Activated naive CD4-positive, alpha-beta T cell treated with anti-CD3 and anti-CD28 coated beads for 36 hours (primary cell): ENCODE measurements around the gene MMP24. TPM values are rescaled to one million over a fixed set of nuclear protein-coding genes. Genes with fewer than 3 reads are reported as not detected.
A peak's percentile ranks its signal among the peaks of the same experiment; 100 is the strongest.
"Not testable (repeated sequence)": the region's sequence is repeated elsewhere in the genome, so short reads cannot be mapped to it uniquely, and the experiment has no call there.

Source experiments
- CTCF ChIA-PET: fragments of 350-600 bp; sonication (Branson Sonifier 250); formaldehyde crosslinking; loops from one replicate; lab custom pipeline; 2021; ENCODE audit warnings: antibody characterized with exemption; lab: Charles Lee
- DNase-seq: peaks from one replicate; pipeline ENCODE4 v3.0.0-alpha.2; 2020
- H3K27ac Mint-ChIP-seq: one replicate; pipeline ENCODE4 v1.8.0; 2021; ENCODE audit warnings: mild to moderate bottlenecking, mixed read lengths
- H3K27me3 Mint-ChIP-seq: one replicate; pipeline ENCODE4 v1.8.0; 2021; ENCODE audit warnings: low read depth, mixed read lengths
- H3K36me3 Mint-ChIP-seq: one replicate; pipeline ENCODE4 v1.8.0; 2021; ENCODE audit warnings: low read depth, mixed read lengths
- H3K4me1 Mint-ChIP-seq: one replicate; pipeline ENCODE4 v1.8.0; 2021; ENCODE audit warnings: low read depth, mixed read lengths
- H3K4me3 Mint-ChIP-seq: one replicate; pipeline ENCODE4 v1.8.0; 2021; ENCODE audit warnings: mild to moderate bottlenecking, moderate library complexity, mixed read lengths
- H3K9me3 Mint-ChIP-seq: one replicate; pipeline ENCODE4 v1.8.0; 2021; ENCODE audit warnings: mixed read lengths
- intact Hi-C: fragments of 100-400 bp; cut with micrococcal nuclease; formaldehyde crosslinking; loops from one replicate; pipeline ENCODE4 v1.15.1; 2023
- total RNA-seq, 2 experiments: library from RNA; stranded (reverse); gene quantifications; one replicate each; pipeline ENCODE4 v1.2.3, GENCODE V29; 2021

MMP24 gene
- total RNA-seq, 2 experiments from 2014 or later: not detected

GRCh38 chr20:35248641-35249475, 22.4 kb downstream of the MMP24 start:
- CTCF ChIA-PET: interaction anchor here (0.6 kb wide), 1 partner anchor 440 kb away, joined by 7 read pairs; no protein-coding TSS in a partner anchor
- intact Hi-C loops: no loop called here

DNA sequence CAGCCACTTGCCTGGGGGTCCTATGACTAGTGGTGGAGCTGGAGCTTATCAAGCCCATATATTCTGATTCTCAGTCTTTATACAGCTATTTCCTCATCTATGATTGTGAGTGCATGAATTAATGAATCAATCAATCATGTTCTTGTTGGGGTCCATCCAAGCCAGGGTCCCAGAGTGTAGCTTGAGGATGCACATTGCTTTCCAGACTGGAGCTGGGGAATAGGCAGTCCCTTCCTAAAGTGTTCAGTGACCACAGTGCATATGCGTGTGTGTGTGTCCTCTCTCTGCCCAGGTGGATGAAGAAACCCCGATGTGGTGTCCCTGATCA, 25.1 kb downstream of the MMP24 start:
- H3K27ac Mint-ChIP-seq: no peak overlapping the region
- no peaks in the 10 kb centered on the region for H3K27me3 Mint-ChIP-seq
- intact Hi-C loops: no loop called here
- H3K36me3 Mint-ChIP-seq: peaks cover 1% of the 10 kb centered on the region
- no peak overlapping the region for H3K4me3 Mint-ChIP-seq
- H3K9me3 Mint-ChIP-seq: no peaks in the 10 kb centered on the region
- peaks cover 9% of the 10 kb centered on the region for H3K4me1 Mint-ChIP-seq
- CTCF ChIA-PET: interaction anchor here (0.9 kb wide), 1 partner anchor 414 kb away, joined by 3 read pairs; no protein-coding TSS in a partner anchor
- DNase-seq: no peak

More at GRCh38 chr20:35248641-35249475, 22.4 kb downstream of the MMP24 start:
- no peak overlapping the region for H3K27ac Mint-ChIP-seq
- H3K4me1 Mint-ChIP-seq: peaks cover 9% of the 10 kb centered on the region
- H3K9me3 Mint-ChIP-seq: no peaks in the 10 kb centered on the region
- DNase-seq: no peak
- H3K36me3 Mint-ChIP-seq: no peaks in the 10 kb centered on the region
- H3K4me3 Mint-ChIP-seq: no peak overlapping the region
- no peaks in the 10 kb centered on the region for H3K27me3 Mint-ChIP-seq

- intact Hi-C loops: no loop called here
- H3K36me3 Mint-ChIP-seq: peaks cover 1% of the 10 kb centered on the region
- H3K4me1 Mint-ChIP-seq: peaks cover 9% of the 10 kb centered on the region
- peak overlapping the region; percentile 68 for H3K27ac Mint-ChIP-seq
- no peak overlapping the region for H3K4me3 Mint-ChIP-seq
- no peaks in the 10 kb centered on the region for H3K9me3 Mint-ChIP-seq
- DNase-seq: peak; percentile 18
- H3K27me3 Mint-ChIP-seq: no peaks in the 10 kb centered on the region
- CTCF ChIA-PET: no interaction called here
Measured at GRCh38 chr20:35252037-35252461, 25.6 kb downstream of the MMP24 start.

GRCh38 chr20:35252598-35252997, 26.1 kb downstream of the MMP24 start:
- H3K36me3 Mint-ChIP-seq, H3K27me3 Mint-ChIP-seq, H3K9me3 Mint-ChIP-seq, H3K4me1 Mint-ChIP-seq, DNase-seq, intact Hi-C loops, H3K4me3 Mint-ChIP-seq: not testable (repeated sequence)
- CTCF ChIA-PET: interaction anchor here (0.6 kb wide), 1 partner anchor 24 kb away, joined by 3 read pairs; no protein-coding TSS in a partner anchor
- H3K27ac Mint-ChIP-seq: peak overlapping the region; percentile 68

- Mint-ChIP-seq H3K27me3 (no peaks in the 10 kb centered on the region), H3K4me3 (no peak overlapping the region), H3K9me3 (no peaks in the 10 kb centered on the region), H3K4me1 (peaks cover 9% of the 10 kb centered on the region), H3K27ac (no peak overlapping the region), H3K36me3 (peaks cover 1% of the 10 kb centered on the region)
- intact Hi-C loops: no loop called here
- CTCF ChIA-PET: interaction anchor here (0.6 kb wide), 1 partner anchor 23 kb away, joined by 3 read pairs; no protein-coding TSS in a partner anchor
- DNase-seq: no peak
Measured at GRCh38 chr20:35253010-35253409, 26.5 kb downstream of the MMP24 start.

DNA sequence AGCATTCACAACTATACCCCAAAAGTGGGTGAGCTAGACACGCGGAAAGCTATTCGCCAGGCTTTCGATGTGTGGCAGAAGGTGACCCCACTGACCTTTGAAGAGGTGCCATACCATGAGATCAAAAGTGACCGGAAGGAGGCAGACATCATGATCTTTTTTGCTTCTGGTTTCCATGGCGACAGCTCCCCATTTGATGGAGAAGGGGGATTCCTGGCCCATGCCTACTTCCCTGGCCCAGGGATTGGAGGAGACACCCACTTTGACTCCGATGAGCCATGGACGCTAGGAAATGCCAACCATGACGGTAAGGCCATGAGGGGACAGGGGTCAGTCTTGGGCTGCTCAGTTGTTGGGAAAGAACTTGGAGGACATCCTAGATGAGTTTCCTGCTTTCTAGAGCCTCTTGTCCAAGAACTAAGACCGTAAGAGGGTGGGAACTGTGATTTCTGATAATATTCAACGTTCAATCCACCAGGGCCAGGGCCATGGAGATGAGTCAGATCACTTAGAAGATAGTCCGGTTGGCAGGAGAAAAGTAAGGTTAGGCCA, 28.0 kb downstream of the MMP24 start:
- CTCF ChIA-PET: interaction anchor here (0.8 kb wide), 1 partner anchor 17 kb away, joined by 3 read pairs; no protein-coding TSS in a partner anchor
- intact Hi-C loops: no loop called here
- peaks cover 1% of the 10 kb centered on the region for H3K36me3 Mint-ChIP-seq
- no peak for DNase-seq
- H3K4me3 Mint-ChIP-seq: no peak overlapping the region
- no peaks in the 10 kb centered on the region for H3K9me3 Mint-ChIP-seq
- H3K27me3 Mint-ChIP-seq: no peaks in the 10 kb centered on the region
- H3K27ac Mint-ChIP-seq: no peak overlapping the region
- H3K4me1 Mint-ChIP-seq: peaks cover 9% of the 10 kb centered on the region

DNA sequence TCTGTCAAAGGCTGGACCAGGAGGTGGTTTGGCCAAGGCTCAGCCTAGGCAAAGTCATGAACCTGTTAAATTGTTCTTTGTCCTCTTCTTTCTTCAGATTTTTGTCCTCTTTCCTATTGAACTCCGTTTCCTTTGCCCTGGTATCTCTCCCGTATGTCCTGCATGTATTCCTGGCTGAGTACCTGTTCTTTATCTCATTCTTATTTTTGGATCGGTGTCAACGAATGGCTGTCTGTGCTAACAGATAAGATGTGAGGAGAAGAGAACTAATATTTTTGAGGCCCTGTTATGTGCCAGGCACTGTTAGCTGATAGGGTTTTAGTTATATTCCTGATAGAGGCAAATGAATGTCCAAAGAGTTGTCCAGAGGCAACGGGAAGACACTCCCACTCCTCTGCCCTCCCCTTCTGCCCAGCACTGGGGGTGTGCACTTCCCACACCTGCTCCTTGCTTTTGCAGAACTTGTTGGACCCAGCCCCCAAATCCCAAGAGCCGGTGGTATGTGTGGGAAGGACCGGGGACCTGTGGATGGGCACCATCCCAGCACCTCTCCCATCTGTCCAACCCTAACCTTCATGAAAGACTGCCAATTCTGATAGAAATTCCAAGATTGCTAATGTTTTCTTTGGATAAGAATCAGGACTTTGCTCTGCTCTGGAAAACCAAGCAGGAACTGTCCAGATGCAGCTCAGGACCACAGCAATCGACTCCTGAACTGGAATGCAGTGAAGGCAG, 30.9 kb downstream of the MMP24 start:
- intact Hi-C loops: no loop called here
- H3K4me3 Mint-ChIP-seq: no peak overlapping the region
- no peaks in the 10 kb centered on the region for H3K27me3 Mint-ChIP-seq
- H3K4me1 Mint-ChIP-seq: peaks cover 2% of the 10 kb centered on the region
- CTCF ChIA-PET: interaction anchor here (0.7 kb wide), 1 partner anchor 12 kb away, joined by 6 read pairs; no protein-coding TSS in a partner anchor
- no peak overlapping the region for H3K27ac Mint-ChIP-seq
- peaks cover 1% of the 10 kb centered on the region for H3K36me3 Mint-ChIP-seq
- no peak for DNase-seq
- H3K9me3 Mint-ChIP-seq: no peaks in the 10 kb centered on the region

- H3K27ac Mint-ChIP-seq: no peak overlapping the region
- no peaks in the 10 kb centered on the region for H3K4me1 Mint-ChIP-seq
- CTCF ChIA-PET: interaction anchor here (1.1 to 1.3 kb wide), 2 partner anchors 9 to 42 kb away, joined by 3 to 6 read pairs; no protein-coding TSS in a partner anchor
- H3K4me3 Mint-ChIP-seq: no peak overlapping the region
- intact Hi-C loops: no loop called here
- DNase-seq: no peak
- no peaks in the 10 kb centered on the region for H3K36me3 Mint-ChIP-seq
- no peaks in the 10 kb centered on the region for H3K27me3 Mint-ChIP-seq
- H3K9me3 Mint-ChIP-seq: no peaks in the 10 kb centered on the region
Measured at GRCh38 chr20:35260426-35260825, 33.9 kb downstream of the MMP24 start.

GRCh38 chr20:35262321-35262720, 35.8 kb downstream of the MMP24 start:
- CTCF ChIA-PET, DNase-seq, H3K27ac Mint-ChIP-seq, H3K4me3 Mint-ChIP-seq, H3K36me3 Mint-ChIP-seq, H3K9me3 Mint-ChIP-seq, H3K4me1 Mint-ChIP-seq, intact Hi-C loops, H3K27me3 Mint-ChIP-seq: not testable (repeated sequence)

DNA sequence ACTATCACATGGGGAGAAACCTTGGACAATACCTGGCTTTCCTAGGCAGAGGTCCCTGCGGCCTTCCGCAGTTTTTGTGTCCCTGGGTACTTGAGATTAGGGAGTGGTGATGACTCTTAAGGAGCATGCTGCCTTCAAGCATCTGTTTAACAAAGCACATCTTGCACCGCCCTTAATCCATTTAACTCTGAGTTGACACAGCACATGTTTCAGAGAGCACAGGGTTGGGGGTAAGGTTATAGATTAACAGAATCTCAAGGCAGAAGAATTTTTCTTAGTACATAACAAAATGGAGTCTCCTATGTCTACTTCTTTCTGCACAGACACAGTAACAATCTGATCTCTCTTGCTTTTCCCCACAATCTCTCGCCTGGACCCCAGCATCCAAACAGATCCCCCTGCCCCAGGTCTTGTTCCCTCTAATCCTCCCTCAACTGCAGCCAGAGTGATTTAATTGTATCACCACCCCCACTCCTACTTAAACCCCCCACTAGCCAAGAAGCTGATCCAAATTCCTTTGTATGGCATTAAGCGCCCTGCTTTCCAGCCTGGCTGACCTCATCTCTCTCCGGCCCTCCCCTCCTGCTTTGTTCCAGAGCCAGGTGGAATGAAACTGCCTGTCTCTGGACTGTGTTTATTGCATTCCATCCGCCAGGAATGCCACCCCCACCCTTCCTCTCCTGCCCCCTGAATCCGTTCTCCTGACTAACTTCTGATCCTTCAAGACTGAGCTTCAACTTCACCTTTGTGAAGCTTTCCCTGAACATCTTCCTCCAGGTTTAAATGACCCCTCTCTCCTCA, 36.4 kb downstream of the MMP24 start:
- DNase-seq, intact Hi-C loops, H3K36me3 Mint-ChIP-seq, H3K4me3 Mint-ChIP-seq, H3K4me1 Mint-ChIP-seq, H3K9me3 Mint-ChIP-seq, H3K27me3 Mint-ChIP-seq, H3K27ac Mint-ChIP-seq: not testable (repeated sequence)
- CTCF ChIA-PET: interaction anchor here (0.6 kb wide), 1 partner anchor 740 kb away, joined by 3 read pairs; no protein-coding TSS in a partner anchor

DNA sequence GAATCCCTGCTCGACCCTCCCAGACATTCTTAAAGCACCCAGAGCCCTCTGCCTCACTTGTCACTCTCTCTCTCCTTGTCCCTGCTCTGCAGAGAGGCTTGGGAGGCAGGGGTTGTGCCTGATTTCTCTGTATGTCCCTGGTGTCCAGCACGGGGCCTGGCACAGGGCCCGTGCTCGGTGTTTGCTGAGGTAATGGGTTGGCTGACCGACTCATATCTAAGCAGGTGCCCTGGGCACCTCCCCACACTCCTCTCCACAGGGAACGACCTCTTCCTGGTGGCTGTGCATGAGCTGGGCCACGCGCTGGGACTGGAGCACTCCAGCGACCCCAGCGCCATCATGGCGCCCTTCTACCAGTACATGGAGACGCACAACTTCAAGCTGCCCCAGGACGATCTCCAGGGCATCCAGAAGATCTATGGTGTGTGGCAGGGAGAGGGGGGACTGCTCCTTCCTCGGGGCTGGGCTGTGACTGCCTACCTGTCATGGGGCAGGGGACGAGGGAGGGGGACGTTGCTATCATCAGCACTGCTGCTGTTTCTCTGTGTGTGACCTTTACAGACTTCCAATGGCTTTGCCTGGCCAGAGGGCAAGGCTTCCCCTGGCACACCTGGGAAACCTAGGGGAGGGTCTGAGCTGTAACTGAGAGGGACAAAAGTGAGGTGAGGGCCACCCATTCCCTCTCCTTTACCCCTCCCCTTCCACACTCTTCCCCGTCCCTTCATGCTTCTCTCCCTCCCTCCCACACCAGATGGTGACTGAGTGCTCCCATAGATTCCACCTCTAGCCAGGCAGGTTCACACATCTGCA, 37.2 kb downstream of the MMP24 start:
- CTCF ChIA-PET: interaction anchor here (0.6 kb wide), 1 partner anchor 741 kb away, joined by 3 read pairs; no protein-coding TSS in a partner anchor
- intact Hi-C loops: no loop called here
- DNase-seq: no peak
- H3K4me3 Mint-ChIP-seq: no peak overlapping the region
- H3K27ac Mint-ChIP-seq: no peak overlapping the region
- H3K27me3 Mint-ChIP-seq: no peaks in the 10 kb centered on the region
- H3K36me3 Mint-ChIP-seq: no peaks in the 10 kb centered on the region
- H3K9me3 Mint-ChIP-seq: no peaks in the 10 kb centered on the region
- H3K4me1 Mint-ChIP-seq: no peaks in the 10 kb centered on the region
